ENCODE measurements around the gene TMEM130. TPM values are rescaled to one million over a fixed set of nuclear protein-coding genes. Genes with fewer than 3 reads are reported as not detected.

TMEM130 gene
- total RNA-seq, 1 donor from 2014 or later = not detected

GRCh38 chr7:98840096-98840495 lies 29.7 kb downstream of the TMEM130 start:
- FAIRE-seq (no peak), DNase-seq (ENCODE audit: low read depth) (no peak)
- no peaks in the 10 kb centered on the region for H3K36me3 ChIP-seq (ENCODE audit: control insufficient read depth, insufficient read depth, low read length)
- TF ChIP-seq CTCF (IDR thresholded peaks at IDR 0.05; ENCODE audit: insufficient read depth, low read length, severe bottlenecking) = no peak
- H3K27me3 ChIP-seq (ENCODE audit: control insufficient read depth, insufficient read depth, low read length) = no peaks in the 10 kb centered on the region
- H3K4me3 ChIP-seq (ENCODE audit: low read depth, low read length) = no peak overlapping the region

- TF ChIP-seq CTCF (IDR thresholded peaks at IDR 0.05; ENCODE audit: insufficient read depth, low read length, severe bottlenecking) = no peak
- no peak for FAIRE-seq
Observed at GRCh38 chr7:98837630-98837972, 32.2 kb downstream of the TMEM130 start.

DNA sequence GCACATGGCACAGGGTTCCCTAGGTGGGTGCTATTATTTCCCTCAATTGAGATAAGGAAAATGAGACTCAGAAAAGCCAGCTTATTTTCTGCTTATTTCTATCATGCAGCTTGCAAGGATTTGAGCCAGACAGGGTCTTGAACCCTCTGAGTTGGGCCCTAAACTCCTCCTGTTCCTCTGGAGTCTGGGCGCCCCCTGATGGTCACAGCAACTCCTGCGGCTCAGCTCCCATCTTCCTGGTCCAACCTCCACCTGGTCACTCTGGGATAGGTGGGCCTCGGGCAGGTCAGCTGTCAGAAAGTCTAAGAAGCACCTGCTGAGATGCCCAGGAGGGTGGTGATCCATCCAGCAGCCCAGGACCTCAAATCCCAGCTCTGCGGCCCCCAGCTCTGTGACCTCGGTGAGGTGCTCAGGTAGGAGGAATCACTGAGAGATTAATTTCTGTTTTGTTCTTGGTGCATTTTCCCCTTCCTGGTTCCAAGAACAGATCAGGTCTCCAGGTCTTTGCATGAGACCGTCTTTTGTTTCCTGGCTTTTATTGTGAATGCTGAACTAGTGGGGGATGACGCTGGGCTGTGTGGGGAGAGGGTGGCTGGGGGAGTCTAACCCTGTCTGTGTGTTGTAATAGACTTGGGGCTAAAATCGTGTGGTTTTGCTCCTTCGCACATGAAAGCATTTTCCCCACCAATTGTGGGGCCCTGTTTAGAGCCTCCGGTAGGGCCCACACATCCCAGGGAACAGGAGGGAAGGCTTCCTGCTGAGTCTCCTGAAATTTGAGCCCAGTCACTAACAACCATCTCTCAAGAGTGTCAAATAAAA lies 32.8 kb downstream of the TMEM130 start:
- DNase-seq (ENCODE audit: low read depth) = peak; percentile 23
- no peaks in the 10 kb centered on the region for H3K27me3 ChIP-seq (ENCODE audit: control insufficient read depth, insufficient read depth, low read length)
- H3K4me3 ChIP-seq (ENCODE audit: low read depth, low read length) = no peak overlapping the region
- H3K36me3 ChIP-seq (ENCODE audit: control insufficient read depth, insufficient read depth, low read length) = no peaks in the 10 kb centered on the region
- FAIRE-seq = no peak
- peak; percentile 72 for TF ChIP-seq CTCF (IDR thresholded peaks at IDR 0.05; ENCODE audit: insufficient read depth, low read length, severe bottlenecking)

More at GRCh38 chr7:98837630-98837972, 32.2 kb downstream of the TMEM130 start:
- Histone ChIP-seq H3K4me3 (ENCODE audit: low read depth, low read length) (no peak overlapping the region), H3K36me3 (ENCODE audit: control insufficient read depth, insufficient read depth, low read length) (no peaks in the 10 kb centered on the region), H3K27me3 (ENCODE audit: control insufficient read depth, insufficient read depth, low read length) (no peaks in the 10 kb centered on the region)
- DNase-seq (ENCODE audit: low read depth) = no peak

GRCh38 chr7:98834949-98835348 lies 34.9 kb downstream of the TMEM130 start:
- Histone ChIP-seq H3K4me3 (ENCODE audit: low read depth, low read length) (no peak overlapping the region), H3K27me3 (ENCODE audit: control insufficient read depth, insufficient read depth, low read length) (no peaks in the 10 kb centered on the region), H3K36me3 (ENCODE audit: control insufficient read depth, insufficient read depth, low read length) (no peaks in the 10 kb centered on the region)
- DNase-seq (ENCODE audit: low read depth) (no peak), FAIRE-seq (no peak)
- TF ChIP-seq CTCF (IDR thresholded peaks at IDR 0.05; ENCODE audit: insufficient read depth, low read length, severe bottlenecking) = no peak

GRCh38 chr7:98833022-98833421 lies 36.8 kb downstream of the TMEM130 start:
- Histone ChIP-seq H3K4me3 (ENCODE audit: low read depth, low read length) (no peak overlapping the region), H3K36me3 (ENCODE audit: control insufficient read depth, insufficient read depth, low read length) (no peaks in the 10 kb centered on the region), H3K27me3 (ENCODE audit: control insufficient read depth, insufficient read depth, low read length) (no peaks in the 10 kb centered on the region)
- TF ChIP-seq CTCF (IDR thresholded peaks at IDR 0.05; ENCODE audit: insufficient read depth, low read length, severe bottlenecking) = no peak
- no peak for DNase-seq (ENCODE audit: low read depth)
- no peak for FAIRE-seq
